ENCODE measurements around the gene L3MBTL3. TPM values are rescaled to one million over a fixed set of nuclear protein-coding genes. Genes with fewer than 3 reads are reported as not detected.

The L3MBTL3 gene
- total RNA-seq, 4 donors from 2014 or later = 2.1 to 6.1 (median 5.9) TPM

DNA sequence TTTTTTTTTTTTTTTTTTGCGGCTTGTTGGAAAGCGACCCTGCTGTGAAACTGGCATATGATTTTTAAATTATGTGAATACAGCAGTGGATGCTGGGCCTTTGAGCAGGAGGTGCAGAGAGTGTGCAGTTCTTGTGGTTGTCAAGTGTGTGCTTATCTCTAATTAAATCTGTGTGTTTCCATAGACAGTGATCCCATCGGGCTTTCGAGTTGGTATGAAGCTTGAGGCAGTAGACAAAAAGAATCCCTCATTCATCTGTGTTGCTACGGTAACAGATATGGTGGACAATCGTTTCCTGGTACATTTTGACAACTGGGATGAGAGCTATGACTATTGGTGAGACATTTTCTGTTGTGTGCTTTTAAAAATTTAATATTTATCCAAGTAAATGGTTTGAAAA lies 52.4 kb downstream of the L3MBTL3 start:
- Histone ChIP-seq H3K27me3 (no peaks in the 10 kb centered on the region), H3K9me3 (no peaks in the 10 kb centered on the region), H3K27ac (no peak overlapping the region), H3K4me1 (no peaks in the 10 kb centered on the region), H3K4me3 (no peak overlapping the region), H3K36me3 (no peaks in the 10 kb centered on the region)
- no peak for DNase-seq
- ATAC-seq = no peak
- in situ Hi-C loops (cut with MboI; ENCODE audit: low sequenced_read_pairs in 4 of 4) = no loop called here
- intact Hi-C loops (cut with DNase I; ENCODE audit: low total_unique reads) = no loop called here
- no peak for TF ChIP-seq POLR2A (IDR thresholded peaks at IDR 0.05)
- TF ChIP-seq, protein P1, sequence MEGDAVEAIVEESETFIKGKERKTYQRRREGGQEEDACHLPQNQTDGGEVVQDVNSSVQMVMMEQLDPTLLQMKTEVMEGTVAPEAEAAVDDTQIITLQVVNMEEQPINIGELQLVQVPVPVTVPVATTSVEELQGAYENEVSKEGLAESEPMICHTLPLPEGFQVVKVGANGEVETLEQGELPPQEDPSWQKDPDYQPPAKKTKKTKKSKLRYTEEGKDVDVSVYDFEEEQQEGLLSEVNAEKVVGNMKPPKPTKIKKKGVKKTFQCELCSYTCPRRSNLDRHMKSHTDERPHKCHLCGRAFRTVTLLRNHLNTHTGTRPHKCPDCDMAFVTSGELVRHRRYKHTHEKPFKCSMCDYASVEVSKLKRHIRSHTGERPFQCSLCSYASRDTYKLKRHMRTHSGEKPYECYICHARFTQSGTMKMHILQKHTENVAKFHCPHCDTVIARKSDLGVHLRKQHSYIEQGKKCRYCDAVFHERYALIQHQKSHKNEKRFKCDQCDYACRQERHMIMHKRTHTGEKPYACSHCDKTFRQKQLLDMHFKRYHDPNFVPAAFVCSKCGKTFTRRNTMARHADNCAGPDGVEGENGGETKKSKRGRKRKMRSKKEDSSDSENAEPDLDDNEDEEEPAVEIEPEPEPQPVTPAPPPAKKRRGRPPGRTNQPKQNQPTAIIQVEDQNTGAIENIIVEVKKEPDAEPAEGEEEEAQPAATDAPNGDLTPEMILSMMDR (IDR thresholded peaks at IDR 0.05 in 4 of 5, conservative IDR thresholded peaks at IDR 0.05 in 1 of 5) = no peak

DNA sequence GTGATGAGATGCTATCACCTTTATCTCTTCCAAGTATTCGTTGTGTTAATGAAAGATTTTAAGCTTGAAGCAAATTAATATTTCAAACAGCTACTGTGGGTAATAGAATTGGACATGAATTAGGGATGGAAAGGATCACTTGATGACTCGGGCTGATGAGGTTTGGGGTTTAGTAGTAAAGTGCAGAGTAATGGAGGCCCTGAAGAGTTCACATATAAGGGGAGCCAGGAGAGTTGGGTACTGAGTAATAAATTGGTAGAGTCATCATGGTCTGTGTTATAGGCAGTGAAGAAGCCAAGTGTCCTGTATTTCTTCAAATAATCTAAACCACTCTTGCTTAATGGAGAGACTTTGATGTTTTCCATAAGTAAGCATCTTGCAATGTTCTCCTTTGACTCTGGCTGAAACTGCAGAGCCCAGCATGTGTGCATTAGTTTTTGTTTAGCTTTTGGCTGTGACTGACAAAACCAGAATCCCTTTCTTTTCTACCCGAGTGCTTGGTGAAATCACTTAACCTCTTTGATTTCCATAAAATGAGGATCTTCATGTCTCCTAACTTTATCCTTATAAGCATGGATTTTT lies 57.6 kb downstream of the L3MBTL3 start:
- Histone ChIP-seq H3K36me3 (no peaks in the 10 kb centered on the region), H3K27me3 (no peaks in the 10 kb centered on the region), H3K4me1 (no peaks in the 10 kb centered on the region), H3K4me3 (no peak overlapping the region), H3K9me3 (no peaks in the 10 kb centered on the region), H3K27ac (no peak overlapping the region)
- in situ Hi-C loops (cut with MboI; ENCODE audit: low sequenced_read_pairs in 4 of 4) = no loop called here
- intact Hi-C loops (cut with DNase I; ENCODE audit: low total_unique reads) = no loop called here
- DNase-seq = no peak
- no peak for ATAC-seq
- no peak for TF ChIP-seq POLR2A (IDR thresholded peaks at IDR 0.05)
- TF ChIP-seq, protein P1 (IDR thresholded peaks at IDR 0.05 in 4 of 5, conservative IDR thresholded peaks at IDR 0.05 in 1 of 5) = no peak

DNA sequence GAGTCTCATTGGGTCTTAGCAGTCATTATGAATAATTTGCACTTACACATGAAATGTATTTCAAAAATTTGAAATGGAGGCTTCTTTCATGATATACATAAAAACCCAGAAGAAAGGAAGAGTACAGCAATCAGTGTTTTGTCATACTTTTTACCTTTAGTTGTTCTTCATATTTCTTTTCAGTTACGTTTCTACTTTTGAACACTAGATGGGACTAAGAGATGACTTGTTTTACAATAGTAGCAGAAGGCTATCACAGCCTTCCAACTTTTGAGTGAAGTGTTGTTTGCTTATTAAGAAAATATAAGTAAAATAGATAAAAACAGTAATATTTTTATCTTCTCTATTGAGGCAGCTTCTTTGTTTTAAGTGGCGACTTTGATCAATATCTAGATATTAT lies 58.1 kb downstream of the L3MBTL3 start:
- Histone ChIP-seq H3K4me1 (no peaks in the 10 kb centered on the region), H3K4me3 (no peak overlapping the region), H3K27me3 (no peaks in the 10 kb centered on the region), H3K27ac (no peak overlapping the region), H3K36me3 (no peaks in the 10 kb centered on the region), H3K9me3 (no peaks in the 10 kb centered on the region)
- TF ChIP-seq, protein P1 (IDR thresholded peaks at IDR 0.05 in 4 of 5, conservative IDR thresholded peaks at IDR 0.05 in 1 of 5) = no peak
- TF ChIP-seq POLR2A (IDR thresholded peaks at IDR 0.05) = no peak
- DNase-seq (no peak), ATAC-seq (no peak)
- intact Hi-C loops (cut with DNase I; ENCODE audit: low total_unique reads) (no loop called here), in situ Hi-C loops (cut with MboI; ENCODE audit: low sequenced_read_pairs in 4 of 4) (no loop called here)

DNA sequence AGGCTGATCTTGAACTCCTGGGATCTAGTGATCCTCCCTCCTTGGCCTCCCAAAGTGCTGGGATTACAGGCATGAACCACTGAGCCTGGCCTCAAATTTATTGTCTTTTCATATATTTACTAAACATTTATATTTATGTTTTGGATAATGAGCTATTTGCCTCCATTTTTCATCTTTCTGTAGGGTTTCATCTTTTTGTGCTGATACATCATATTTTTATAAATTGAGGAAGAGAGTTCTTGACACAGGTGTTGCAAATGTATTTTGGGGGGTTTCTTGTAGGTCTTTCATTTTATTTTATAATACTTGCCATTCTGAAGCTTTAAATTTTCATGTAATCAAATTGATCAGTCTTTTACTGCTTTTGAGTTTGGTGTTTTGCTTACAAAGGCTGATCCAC lies 72.4 kb downstream of the L3MBTL3 start:
- no peak overlapping the region for H3K4me3 ChIP-seq
- intact Hi-C loops (cut with DNase I; ENCODE audit: low total_unique reads) = no loop called here
- no peak for ATAC-seq
- H3K4me1 ChIP-seq = no peaks in the 10 kb centered on the region
- no peak overlapping the region for H3K27ac ChIP-seq
- DNase-seq = no peak
- H3K27me3 ChIP-seq = no peaks in the 10 kb centered on the region
- TF ChIP-seq POLR2A (IDR thresholded peaks at IDR 0.05) = no peak
- TF ChIP-seq, protein P1 (IDR thresholded peaks at IDR 0.05 in 4 of 5, conservative IDR thresholded peaks at IDR 0.05 in 1 of 5) = no peak
- peaks cover 0 to 8% of the 10 kb centered on the region in 2 donors for H3K36me3 ChIP-seq
- H3K9me3 ChIP-seq = no peaks in the 10 kb centered on the region
- in situ Hi-C loops (cut with MboI; ENCODE audit: low sequenced_read_pairs in 4 of 4) = no loop called here

DNA sequence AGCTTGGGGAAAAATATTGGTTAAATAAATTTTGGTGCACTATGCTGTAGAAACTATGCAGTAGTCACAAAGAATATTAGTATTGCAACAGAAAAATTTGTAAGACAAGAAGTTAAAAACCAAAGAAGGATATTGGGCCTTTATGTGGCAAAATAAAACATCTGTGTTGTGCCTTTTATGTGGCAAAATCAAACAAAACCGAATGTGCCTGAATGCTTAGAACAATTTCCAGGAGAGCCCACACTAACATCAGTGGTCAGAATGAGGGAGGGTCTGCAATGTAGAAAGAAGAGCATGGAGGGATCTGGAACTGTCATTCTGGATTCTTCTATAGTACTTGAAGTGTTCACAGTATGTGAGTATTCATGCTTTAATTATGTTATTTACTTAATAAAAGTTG lies 75.2 kb downstream of the L3MBTL3 start:
- ATAC-seq = no peak
- no peak overlapping the region for H3K27ac ChIP-seq

More for the DNA sequence above, 75.2 kb downstream of the L3MBTL3 start:
- intact Hi-C loops (cut with DNase I; ENCODE audit: low total_unique reads) (no loop called here), in situ Hi-C loops (cut with MboI; ENCODE audit: low sequenced_read_pairs in 4 of 4) (no loop called here)
- H3K27me3 ChIP-seq = no peaks in the 10 kb centered on the region
- H3K9me3 ChIP-seq = no peaks in the 10 kb centered on the region
- no peak overlapping the region for H3K4me3 ChIP-seq
- TF ChIP-seq POLR2A (IDR thresholded peaks at IDR 0.05) = no peak
- TF ChIP-seq, protein P1 (IDR thresholded peaks at IDR 0.05 in 4 of 5, conservative IDR thresholded peaks at IDR 0.05 in 1 of 5) = no peak
- peaks cover 0 to 8% of the 10 kb centered on the region in 2 donors for H3K36me3 ChIP-seq
- no peaks in the 10 kb centered on the region for H3K4me1 ChIP-seq
- DNase-seq = no peak
